ACC112 (cell line): ENCODE results near the gene TACR2.

Source experiments
- H2AFZ ChIP-seq: fragments of 200-600 bp; sonication (generic); one replicate; pipeline ENCODE4 v1.6.0; 2017; ENCODE audit warnings: antibody characterized with exemption, low read length; ENCODE audit not compliant: unreplicated experiment
- H3K27ac ChIP-seq: fragments of 200-600 bp; sonication (generic); 2 replicates; pipeline ENCODE4 v1.5.1; 2014; ENCODE audit warnings: low read depth, mild to moderate bottlenecking, antibody characterized with exemption, low read length, moderate library complexity
- H3K27me3 ChIP-seq: fragments of 200-600 bp; sonication (generic); 2 replicates; pipeline ENCODE4 v1.6.1; 2014; ENCODE audit warnings: mild to moderate bottlenecking, antibody characterized with exemption, low read length, moderate library complexity, mixed read lengths; ENCODE audit not compliant: insufficient read depth
- H3K36me3 ChIP-seq: fragments of 200-600 bp; sonication (generic); 2 replicates; pipeline ENCODE4 v1.6.1; 2016; ENCODE audit warnings: mild to moderate bottlenecking, antibody characterized with exemption, low read length, moderate library complexity, mixed read lengths; ENCODE audit not compliant: insufficient read depth
- H3K4me1 ChIP-seq: fragments of 200-600 bp; sonication (generic); one replicate; pipeline ENCODE4 v1.6.1; 2016; ENCODE audit warnings: low read length, mixed read lengths; ENCODE audit not compliant: insufficient read depth, unreplicated experiment, control insufficient read depth
- H3K4me3 ChIP-seq: fragments of 200-600 bp; sonication (generic); 2 replicates; pipeline ENCODE4 v1.5.1; 2014; ENCODE audit warnings: mild to moderate bottlenecking, low read depth, low read length
- H3K79me2 ChIP-seq: fragments of 200-600 bp; sonication (generic); one replicate; pipeline ENCODE4 v1.6.0; 2016; ENCODE audit warnings: low read length; ENCODE audit not compliant: control insufficient read depth, unreplicated experiment, insufficient read depth

The TACR2 gene

GRCh38 chr10:69449841-69450240 is 33.1 kb upstream of the TACR2 start:
- H3K79me2 ChIP-seq: no peaks in the 10 kb centered on the region
- H3K27ac ChIP-seq: no peak overlapping the region
- H3K4me1 ChIP-seq: peaks cover 45% of the 10 kb centered on the region
- no peaks in the 10 kb centered on the region for H3K36me3 ChIP-seq
- H3K4me3 ChIP-seq: no peak overlapping the region
- peak overlapping the region; percentile 70 for H2AFZ ChIP-seq
- no peaks in the 10 kb centered on the region for H3K27me3 ChIP-seq

GRCh38 chr10:69446650-69447151 is 30.0 kb upstream of the TACR2 start:
- Histone ChIP-seq H2AFZ (peak overlapping the region; percentile 41), H3K36me3 (no peaks in the 10 kb centered on the region), H3K27ac (peak overlapping the region; percentile 86), H3K79me2 (no peaks in the 10 kb centered on the region), H3K4me1 (peaks cover 46% of the 10 kb centered on the region), H3K4me3 (no peak overlapping the region), H3K27me3 (no peaks in the 10 kb centered on the region)

GRCh38 chr10:69446229-69446628 is 29.5 kb upstream of the TACR2 start:
- H3K79me2 ChIP-seq: no peaks in the 10 kb centered on the region
- no peaks in the 10 kb centered on the region for H3K36me3 ChIP-seq
- peaks cover 46% of the 10 kb centered on the region for H3K4me1 ChIP-seq
- no peak overlapping the region for H2AFZ ChIP-seq
- H3K27me3 ChIP-seq: no peaks in the 10 kb centered on the region
- no peak overlapping the region for H3K4me3 ChIP-seq
- H3K27ac ChIP-seq: peak overlapping the region; percentile 86

GRCh38 chr10:69445041-69445440 is 28.3 kb upstream of the TACR2 start:
- H3K27ac ChIP-seq: peak overlapping the region; percentile 86
- H3K27me3 ChIP-seq: no peaks in the 10 kb centered on the region

GRCh38 chr10:69443354-69443753 is 26.6 kb upstream of the TACR2 start:
- H3K36me3 ChIP-seq: no peaks in the 10 kb centered on the region
- H3K27me3 ChIP-seq: no peaks in the 10 kb centered on the region
- peaks cover 44% of the 10 kb centered on the region for H3K4me1 ChIP-seq
- no peak overlapping the region for H2AFZ ChIP-seq
- no peak overlapping the region for H3K4me3 ChIP-seq
- H3K79me2 ChIP-seq: no peaks in the 10 kb centered on the region
- H3K27ac ChIP-seq: no peak overlapping the region

More at GRCh38 chr10:69445041-69445440, 28.3 kb upstream of the TACR2 start:
- Histone ChIP-seq H3K36me3 (no peaks in the 10 kb centered on the region), H2AFZ (no peak overlapping the region), H3K4me1 (peaks cover 44% of the 10 kb centered on the region), H3K79me2 (no peaks in the 10 kb centered on the region), H3K4me3 (no peak overlapping the region)

GRCh38 chr10:69439813-69440506 is 23.2 kb upstream of the TACR2 start:
- Histone ChIP-seq H3K4me1 (peaks cover 22% of the 10 kb centered on the region), H3K4me3 (no peak overlapping the region), H2AFZ (no peak overlapping the region), H3K27ac (no peak overlapping the region), H3K36me3 (no peaks in the 10 kb centered on the region), H3K27me3 (no peaks in the 10 kb centered on the region), H3K79me2 (no peaks in the 10 kb centered on the region)

GRCh38 chr10:69439350-69439739 is 22.6 kb upstream of the TACR2 start:
- no peak overlapping the region for H3K27ac ChIP-seq
- peaks cover 20% of the 10 kb centered on the region for H3K4me1 ChIP-seq
- H3K79me2 ChIP-seq: no peaks in the 10 kb centered on the region
- H2AFZ ChIP-seq: no peak overlapping the region
- H3K4me3 ChIP-seq: no peak overlapping the region
- H3K36me3 ChIP-seq: no peaks in the 10 kb centered on the region
- no peaks in the 10 kb centered on the region for H3K27me3 ChIP-seq

GRCh38 chr10:69438536-69439349 is 22.0 kb upstream of the TACR2 start:
- 0 out of 2 replicates have a peak overlapping the region, but pooled peaks have one; percentile 3 for H3K4me3 ChIP-seq
- H3K27me3 ChIP-seq: no peaks in the 10 kb centered on the region
- H2AFZ ChIP-seq: peak overlapping the region; percentile 89

GRCh38 chr10:69437321-69438259 is 20.9 kb upstream of the TACR2 start:
- Histone ChIP-seq H3K79me2 (no peaks in the 10 kb centered on the region), H2AFZ (peak overlapping the region; percentile 89), H3K27me3 (no peaks in the 10 kb centered on the region), H3K4me3 (no peak overlapping the region), H3K27ac (no peak overlapping the region), H3K36me3 (no peaks in the 10 kb centered on the region), H3K4me1 (peaks cover 20% of the 10 kb centered on the region)

More at GRCh38 chr10:69438536-69439349, 22.0 kb upstream of the TACR2 start:
- peaks cover 20% of the 10 kb centered on the region for H3K4me1 ChIP-seq
- H3K79me2 ChIP-seq: no peaks in the 10 kb centered on the region
- H3K36me3 ChIP-seq: no peaks in the 10 kb centered on the region
- 0 out of 2 replicates have a peak overlapping the region, but pooled peaks have one; percentile 7 for H3K27ac ChIP-seq

GRCh38 chr10:69435966-69436520 is 19.3 kb upstream of the TACR2 start:
- H3K79me2 ChIP-seq: no peaks in the 10 kb centered on the region
- no peak overlapping the region for H3K27ac ChIP-seq
- no peak overlapping the region for H3K4me3 ChIP-seq
- no peaks in the 10 kb centered on the region for H3K36me3 ChIP-seq
- H3K4me1 ChIP-seq: peaks cover 20% of the 10 kb centered on the region
- H2AFZ ChIP-seq: no peak overlapping the region
- H3K27me3 ChIP-seq: no peaks in the 10 kb centered on the region
